Right cardiac atrium (tissue), 5 donors: ENCODE data around the gene EFCAB11. TPM values are rescaled to one million over a fixed set of nuclear protein-coding genes. Genes with fewer than 3 reads are reported as not detected.
"Not testable (repeated sequence)": the region's sequence is repeated elsewhere in the genome, so short reads cannot be mapped to it uniquely, and the experiment has no call there.

Experiments used
- ATAC-seq, 2 donors: fragments of 200-7000 bp; cut with Tn5 transposase; one replicate each; pipeline versions ENCODE4 v1.8.0 to v1.9.1; 2020; ENCODE audit warnings: moderate library complexity in 2 of 2, mild to moderate bottlenecking in 1 of 2
- DNase-seq, 3 donors: peaks; one replicate each; pipeline ENCODE4 v3.0.0-alpha.2; 2020
- H3K27ac ChIP-seq: one replicate; pipeline ENCODE4 v1.5.1; 2013; ENCODE audit warnings: mild to moderate bottlenecking, low read length, control low read depth, moderate library complexity
- H3K27me3 ChIP-seq: one replicate; pipeline ENCODE4 v1.6.1; 2013; ENCODE audit not compliant: control insufficient read depth, insufficient read depth
- H3K4me1 ChIP-seq: one replicate; pipeline ENCODE4 v1.6.1; 2013; ENCODE audit warnings: low read length; ENCODE audit not compliant: control insufficient read depth, insufficient read depth
- H3K4me3 ChIP-seq: one replicate; pipeline ENCODE4 v1.5.1; 2013; ENCODE audit warnings: low read length, control low read depth
- H3K9me3 ChIP-seq: one replicate; pipeline ENCODE4 v1.6.1; 2013; ENCODE audit warnings: low read length; ENCODE audit not compliant: control insufficient read depth
- WGBS: extraction: QIAGEN DNeasy Blood & Tissue Kit; methylation state at CpG from one replicate; pipeline ENCODE4 v1.1.7; 2013; 5-methylcytosine and 5-hydroxymethylcytosine counted together
- intact Hi-C, 4 donors: fragments of 100-400 bp; cut with DNase I; formaldehyde crosslinking; loops; one replicate each; pipeline versions ENCODE4 v1.11.0 to v1.14.0; 2022 to 2023
- polyA plus RNA-seq: library from polyadenylated mRNA; stranded (reverse); fragments of 200-250 nt; gene quantifications from one replicate; pipeline ENCODE4 v1.2.3, GENCODE V29; 2013
- total RNA-seq, 4 donors: library from RNA; stranded (reverse); fragmentation: NEBNext Ultra II Directional; extraction: Animal tissue kit (Norgen Biotek cat#: 25700); gene quantifications; one replicate each; pipeline ENCODE4 v1.2.1, GENCODE V29; 2021
- donor health status: healthy with polysubstance abuse.
- donor health status: DM: no; HTN: yes; CAD: no.
- donor health status: DM: no; HTN: no; CAD: no.
- donor health status: DM: no; HTN: yes; CAD: no; lungs with severe emphysema.
- donor health status: DM: yes; HTN: yes; CAD: no.

EFCAB11 gene
- total and polyA plus RNA-seq, 5 donors, result 3.0 to 4.2 (median 4.2) TPM

- DNase-seq (no peak), ATAC-seq (no peak)
- 71% methylated on average over 5 of the region's 5 CpGs for WGBS
- intact Hi-C loops, result loop anchor here (5.0 to 10.0 kb wide), 5 partner anchors 496 to 1243 kb away; partner anchors contain the start of gene FOXN3 (in 1 of the 4)
- H3K27me3 ChIP-seq, result no peaks in the 10 kb centered on the region
- H3K4me3 ChIP-seq, result no peak overlapping the region
- H3K9me3 ChIP-seq, result no peaks in the 10 kb centered on the region
- no peak overlapping the region for H3K27ac ChIP-seq
- no peaks in the 10 kb centered on the region for H3K4me1 ChIP-seq
Observed at GRCh38 chr14:89910691-89911009, 43.9 kb downstream of the EFCAB11 start.

- intact Hi-C loops, result no loop called here
- Histone ChIP-seq H3K4me3 (no peak overlapping the region), H3K27ac (no peak overlapping the region), H3K27me3 (no peaks in the 10 kb centered on the region), H3K4me1 (no peaks in the 10 kb centered on the region), H3K9me3 (no peaks in the 10 kb centered on the region)
- WGBS, result 97% methylated on average over 9 of the region's 9 CpGs
- ATAC-seq, result no peak
- DNase-seq, result no peak
Observed at GRCh38 chr14:89909586-89909985, 44.9 kb downstream of the EFCAB11 start.

GRCh38 chr14:89908712-89909450, 45.6 kb downstream of the EFCAB11 start:
- 96% methylated on average over 9 of the region's 9 CpGs for WGBS
- H3K27me3 ChIP-seq, result no peaks in the 10 kb centered on the region
- no peak overlapping the region for H3K4me3 ChIP-seq
- H3K9me3 ChIP-seq, result no peaks in the 10 kb centered on the region
- ATAC-seq, result no peak
- H3K4me1 ChIP-seq, result no peaks in the 10 kb centered on the region
- H3K27ac ChIP-seq, result no peak overlapping the region
- intact Hi-C loops, result no loop called here
- DNase-seq, result no peak

- DNase-seq (no peak), ATAC-seq (no peak)
- 81% methylated on average over 4 of the region's 4 CpGs for WGBS
- no peak overlapping the region for H3K27ac ChIP-seq
- H3K27me3 ChIP-seq, result no peaks in the 10 kb centered on the region
- H3K4me1 ChIP-seq, result no peaks in the 10 kb centered on the region
- H3K4me3 ChIP-seq, result no peak overlapping the region
- no peaks in the 10 kb centered on the region for H3K9me3 ChIP-seq
- intact Hi-C loops, result no loop called here
Observed at GRCh38 chr14:89907655-89908054, 46.9 kb downstream of the EFCAB11 start.

GRCh38 chr14:89906000-89906399, 48.5 kb downstream of the EFCAB11 start:
- no peak overlapping the region for H3K4me3 ChIP-seq

GRCh38 chr14:89903340-89903952, 51.1 kb downstream of the EFCAB11 start:
- no peak for DNase-seq
- Histone ChIP-seq H3K27ac (no peak overlapping the region), H3K4me1 (no peaks in the 10 kb centered on the region), H3K27me3 (no peaks in the 10 kb centered on the region), H3K4me3 (no peak overlapping the region), H3K9me3 (no peaks in the 10 kb centered on the region)
- no peak for ATAC-seq
- WGBS, result 53% methylated on average over 4 of the region's 4 CpGs
- intact Hi-C loops, result no loop called here

More at GRCh38 chr14:89906000-89906399, 48.5 kb downstream of the EFCAB11 start:
- intact Hi-C loops, result no loop called here
- no peaks in the 10 kb centered on the region for H3K4me1 ChIP-seq
- no peak for ATAC-seq
- no peaks in the 10 kb centered on the region for H3K9me3 ChIP-seq
- DNase-seq, result no peak
- no peaks in the 10 kb centered on the region for H3K27me3 ChIP-seq
- no peak overlapping the region for H3K27ac ChIP-seq

DNA sequence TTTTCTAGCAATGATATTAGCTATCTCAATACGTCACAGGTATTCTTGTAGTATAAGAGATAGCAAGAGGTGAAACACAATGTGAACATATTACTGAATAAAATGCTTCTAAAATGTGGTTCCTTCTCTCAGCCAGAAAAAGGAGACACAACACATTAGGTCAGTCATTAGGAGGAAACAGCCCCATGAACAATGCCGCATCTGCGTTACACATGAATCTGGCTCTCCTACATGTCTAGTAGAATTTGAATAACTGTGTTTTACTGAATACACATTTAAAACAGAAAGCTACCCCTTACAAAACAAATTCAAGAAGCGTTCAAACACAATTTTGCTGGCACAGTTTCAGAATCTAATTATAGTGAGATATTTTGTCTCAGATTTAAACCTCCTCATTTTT, 51.6 kb downstream of the EFCAB11 start:
- H3K4me3 ChIP-seq, result no peak overlapping the region
- no peaks in the 10 kb centered on the region for H3K9me3 ChIP-seq
- no peaks in the 10 kb centered on the region for H3K27me3 ChIP-seq
- 61% methylated on average over 4 of the region's 4 CpGs for WGBS
- no peaks in the 10 kb centered on the region for H3K4me1 ChIP-seq
- DNase-seq (no peak), ATAC-seq (no peak)
- intact Hi-C loops, result no loop called here
- no peak overlapping the region for H3K27ac ChIP-seq

- no peak overlapping the region for H3K27ac ChIP-seq
- WGBS, result 89% methylated on average over 4 of the region's 4 CpGs
- DNase-seq (no peak), ATAC-seq (no peak)
- H3K9me3 ChIP-seq, result no peaks in the 10 kb centered on the region
- no peaks in the 10 kb centered on the region for H3K27me3 ChIP-seq
- intact Hi-C loops, result no loop called here
- no peaks in the 10 kb centered on the region for H3K4me1 ChIP-seq
- H3K4me3 ChIP-seq, result no peak overlapping the region
Observed at GRCh38 chr14:89900802-89901201, 53.7 kb downstream of the EFCAB11 start.

DNA sequence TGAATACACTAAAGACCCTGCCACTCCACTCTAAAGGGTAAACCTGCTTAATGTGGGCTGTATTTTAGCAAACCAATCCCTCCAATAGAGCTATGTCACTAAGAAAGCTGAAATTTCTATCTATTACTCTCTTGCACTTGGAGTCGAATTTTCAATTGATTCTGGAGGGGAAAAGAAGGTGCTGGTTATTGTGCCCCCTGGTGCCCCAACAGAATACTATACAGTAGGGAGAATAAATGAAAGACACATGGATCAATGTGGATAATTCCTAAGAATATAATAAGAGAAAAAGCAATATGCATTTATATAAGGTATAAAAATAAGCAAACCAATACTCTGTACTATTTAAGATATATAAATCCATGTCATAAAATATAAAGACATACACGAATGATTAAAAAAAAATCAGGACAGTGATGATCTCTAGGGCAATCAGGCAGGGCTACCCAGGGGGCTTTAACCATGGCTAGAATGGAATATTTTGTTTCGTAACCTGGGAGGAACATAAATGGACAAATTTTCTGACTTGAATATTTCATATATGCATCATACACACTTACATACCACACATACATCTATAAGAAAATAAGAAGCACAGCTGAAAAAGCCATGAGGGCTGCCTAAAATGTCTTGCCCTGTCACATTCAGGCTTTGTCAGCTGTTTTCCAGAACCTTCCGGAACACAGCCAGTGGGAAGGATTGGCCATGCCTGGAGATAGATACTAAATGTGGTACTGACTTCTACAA, 54.4 kb downstream of the EFCAB11 start:
- WGBS, result 81% methylated on average over 4 of the region's 4 CpGs
- ATAC-seq, result peak in 1 of 2 donors; percentile 42
- no peak overlapping the region for H3K4me3 ChIP-seq
- intact Hi-C loops, result no loop called here
- H3K9me3 ChIP-seq, result no peaks in the 10 kb centered on the region
- no peaks in the 10 kb centered on the region for H3K27me3 ChIP-seq
- no peak overlapping the region for H3K27ac ChIP-seq
- H3K4me1 ChIP-seq, result no peaks in the 10 kb centered on the region
- DNase-seq, result no peak

- Histone ChIP-seq H3K27ac (no peak overlapping the region), H3K4me3 (no peak overlapping the region), H3K27me3 (no peaks in the 10 kb centered on the region), H3K9me3 (no peaks in the 10 kb centered on the region), H3K4me1 (no peaks in the 10 kb centered on the region)
- DNase-seq (no peak), ATAC-seq (no peak)
- intact Hi-C loops, result no loop called here
- 89% methylated on average over 1 of the region's 1 CpG for WGBS
Observed at GRCh38 chr14:89899291-89899690, 55.2 kb downstream of the EFCAB11 start.

GRCh38 chr14:89893388-89893787, 61.1 kb downstream of the EFCAB11 start:
- H3K4me1 ChIP-seq, H3K4me3 ChIP-seq, ATAC-seq, DNase-seq, intact Hi-C loops, H3K27me3 ChIP-seq, H3K27ac ChIP-seq, H3K9me3 ChIP-seq: not testable (repeated sequence)
- 92% methylated on average over 3 of the region's 3 CpGs for WGBS
